ENCODE data around the gene DGKB.

The DGKB gene

GRCh38 chr7:14635955-14636354 is 266.6 kb downstream of the DGKB start:
- no peak for DNase-seq (ENCODE audit: low read depth)
- no peak overlapping the region for H3K4me3 ChIP-seq (ENCODE audit: low read depth, low read length)
- TF ChIP-seq CTCF (IDR thresholded peaks at IDR 0.05; ENCODE audit: insufficient read depth, low read depth, low read length, missing control alignments), result no peak

GRCh38 chr7:14630048-14630447 is 272.5 kb downstream of the DGKB start:
- DNase-seq (ENCODE audit: low read depth), result peak; percentile 19
- no peak for TF ChIP-seq CTCF (IDR thresholded peaks at IDR 0.05; ENCODE audit: insufficient read depth, low read depth, low read length, missing control alignments)
- H3K4me3 ChIP-seq (ENCODE audit: low read depth, low read length), result no peak overlapping the region

- no peak for TF ChIP-seq CTCF (IDR thresholded peaks at IDR 0.05; ENCODE audit: insufficient read depth, low read depth, low read length, missing control alignments)
- DNase-seq (ENCODE audit: low read depth), result no peak
- no peak overlapping the region for H3K4me3 ChIP-seq (ENCODE audit: low read depth, low read length)
These were observed 274.0 kb downstream of the DGKB start for GRCh38 chr7:14628516-14628915.

- no peak overlapping the region for H3K4me3 ChIP-seq (ENCODE audit: low read depth, low read length)
- TF ChIP-seq CTCF (IDR thresholded peaks at IDR 0.05; ENCODE audit: insufficient read depth, low read depth, low read length, missing control alignments), result no peak
- no peak for DNase-seq (ENCODE audit: low read depth)
These were observed 276.5 kb downstream of the DGKB start for GRCh38 chr7:14626076-14626475.

GRCh38 chr7:14622559-14622958 is 280.0 kb downstream of the DGKB start:
- TF ChIP-seq CTCF (IDR thresholded peaks at IDR 0.05; ENCODE audit: insufficient read depth, low read depth, low read length, missing control alignments), result no peak
- DNase-seq (ENCODE audit: low read depth), result no peak
- H3K4me3 ChIP-seq (ENCODE audit: low read depth, low read length), result no peak overlapping the region

GRCh38 chr7:14606101-14606500 is 296.4 kb downstream of the DGKB start:
- no peak overlapping the region for H3K4me3 ChIP-seq (ENCODE audit: low read depth, low read length)
- TF ChIP-seq CTCF (IDR thresholded peaks at IDR 0.05; ENCODE audit: insufficient read depth, low read depth, low read length, missing control alignments), result no peak
- DNase-seq (ENCODE audit: low read depth), result no peak

GRCh38 chr7:14604606-14605005 is 297.9 kb downstream of the DGKB start:
- TF ChIP-seq CTCF (IDR thresholded peaks at IDR 0.05; ENCODE audit: insufficient read depth, low read depth, low read length, missing control alignments), result no peak
- DNase-seq (ENCODE audit: low read depth), result no peak
- no peak overlapping the region for H3K4me3 ChIP-seq (ENCODE audit: low read depth, low read length)
